ENCODE results near the gene GALNT18. TPM values are rescaled to one million over a fixed set of nuclear protein-coding genes. Genes with fewer than 3 reads are reported as not detected.

The GALNT18 gene
- total and polyA plus RNA-seq, 7 donors, result 4.6 to 32.4 (median 8.3) TPM

- WGBS, 3 donors, result 75 to 95% (median 80%) methylated on average over 2 of the region's 2 CpGs
- intact Hi-C loops (cut with DNase I), result no loop called here
- H3K4me1 ChIP-seq, result no peaks in the 10 kb centered on the region
Observed at GRCh38 chr11:11244470-11245080, 377.2 kb downstream of the GALNT18 start.

GRCh38 chr11:11243590-11244469 lies 378.0 kb downstream of the GALNT18 start:
- DNase-seq (peak; percentile 34 to 60), ATAC-seq (peak in 3 of 4 donors; percentile 37 to 52 (median 43))
- Histone ChIP-seq H3K27me3 (ENCODE audit: insufficient read depth in 3 of 3, low read length in 2 of 3) (peaks cover 0 to 8% (median 0%) of the 10 kb centered on the region in 3 donors), H3K36me3 (ENCODE audit: insufficient read depth in 1 of 2, low read depth in 1 of 2) (no peaks in the 10 kb centered on the region), H3K4me1 (no peaks in the 10 kb centered on the region), H3K4me3 (no peak overlapping the region), H3K9me3 (no peaks in the 10 kb centered on the region), H3K27ac (peak overlapping the region; percentile 54)
- 36 to 41% (median 38%) methylated on average over 9 of the region's 9 CpGs for WGBS, 3 donors
- intact Hi-C loops (cut with DNase I), result no loop called here
- TF ChIP-seq CTCF (IDR thresholded peaks at IDR 0.05), result no peak

More at GRCh38 chr11:11244470-11245080, 377.2 kb downstream of the GALNT18 start:
- Histone ChIP-seq H3K36me3 (ENCODE audit: insufficient read depth in 1 of 2, low read depth in 1 of 2) (no peaks in the 10 kb centered on the region), H3K27me3 (ENCODE audit: insufficient read depth in 3 of 3, low read length in 2 of 3) (peaks cover 0 to 8% (median 0%) of the 10 kb centered on the region in 3 donors), H3K9me3 (no peaks in the 10 kb centered on the region), H3K4me3 (no peak overlapping the region), H3K27ac (peak overlapping the region; percentile 54)
- TF ChIP-seq CTCF (IDR thresholded peaks at IDR 0.05), result no peak
- DNase-seq (no peak), ATAC-seq (no peak)

- peaks cover 0 to 8% (median 0%) of the 10 kb centered on the region in 3 donors for H3K27me3 ChIP-seq (ENCODE audit: insufficient read depth in 3 of 3, low read length in 2 of 3)
- 48 to 54% (median 52%) methylated on average over 6 of the region's 6 CpGs for WGBS, 3 donors
- H3K4me3 ChIP-seq, result no peak overlapping the region
- no peaks in the 10 kb centered on the region for H3K9me3 ChIP-seq
- no peaks in the 10 kb centered on the region for H3K36me3 ChIP-seq (ENCODE audit: insufficient read depth in 1 of 2, low read depth in 1 of 2)
- H3K4me1 ChIP-seq, result no peaks in the 10 kb centered on the region
- intact Hi-C loops (cut with DNase I), result no loop called here
- TF ChIP-seq CTCF (IDR thresholded peaks at IDR 0.05), result no peak
- H3K27ac ChIP-seq, result peak overlapping the region; percentile 3
- ATAC-seq, result peak in 2 of 4 donors; percentile 51 to 67
- peak; percentile 72 to 84 for DNase-seq
Observed at GRCh38 chr11:11243209-11243589, 378.6 kb downstream of the GALNT18 start.

GRCh38 chr11:11241284-11241683 lies 380.5 kb downstream of the GALNT18 start:
- intact Hi-C loops (cut with DNase I), result no loop called here
- H3K27ac ChIP-seq, result no peak overlapping the region
- H3K4me1 ChIP-seq, result no peaks in the 10 kb centered on the region
- ATAC-seq (no peak), DNase-seq (no peak)
- no peak overlapping the region for H3K4me3 ChIP-seq
- no peaks in the 10 kb centered on the region for H3K27me3 ChIP-seq (ENCODE audit: insufficient read depth in 3 of 3, low read length in 2 of 3)
- whole genome bisulfite sequencing, 3 donors, result 91 to 92% (median 91%) methylated on average over 2 of the region's 2 CpGs
- H3K36me3 ChIP-seq (ENCODE audit: insufficient read depth in 1 of 2, low read depth in 1 of 2), result no peaks in the 10 kb centered on the region
- TF ChIP-seq CTCF (IDR thresholded peaks at IDR 0.05), result no peak
- H3K9me3 ChIP-seq, result no peaks in the 10 kb centered on the region
